22Rv1 (cell line): ENCODE data around the gene MRPS10.

Source experiments
- ZFX ChIP-seq: fragments of 450-650 bp; IDR thresholded peaks from 2 replicates; pipeline ENCODE4 v1.6.1; 2017; ENCODE audit warnings: antibody characterized with exemption, borderline replicate concordance
- TF ChIP-seq, protein P1 (sequence below): fragments of 450-650 bp; IDR thresholded peaks from 2 replicates; pipeline ENCODE4 v1.5.1; 2017; ENCODE audit warnings: mild to moderate bottlenecking

GRCh38 chr6:42190554-42191183, 27.0 kb downstream of the MRPS10 start:
- TF ChIP-seq, protein P1, sequence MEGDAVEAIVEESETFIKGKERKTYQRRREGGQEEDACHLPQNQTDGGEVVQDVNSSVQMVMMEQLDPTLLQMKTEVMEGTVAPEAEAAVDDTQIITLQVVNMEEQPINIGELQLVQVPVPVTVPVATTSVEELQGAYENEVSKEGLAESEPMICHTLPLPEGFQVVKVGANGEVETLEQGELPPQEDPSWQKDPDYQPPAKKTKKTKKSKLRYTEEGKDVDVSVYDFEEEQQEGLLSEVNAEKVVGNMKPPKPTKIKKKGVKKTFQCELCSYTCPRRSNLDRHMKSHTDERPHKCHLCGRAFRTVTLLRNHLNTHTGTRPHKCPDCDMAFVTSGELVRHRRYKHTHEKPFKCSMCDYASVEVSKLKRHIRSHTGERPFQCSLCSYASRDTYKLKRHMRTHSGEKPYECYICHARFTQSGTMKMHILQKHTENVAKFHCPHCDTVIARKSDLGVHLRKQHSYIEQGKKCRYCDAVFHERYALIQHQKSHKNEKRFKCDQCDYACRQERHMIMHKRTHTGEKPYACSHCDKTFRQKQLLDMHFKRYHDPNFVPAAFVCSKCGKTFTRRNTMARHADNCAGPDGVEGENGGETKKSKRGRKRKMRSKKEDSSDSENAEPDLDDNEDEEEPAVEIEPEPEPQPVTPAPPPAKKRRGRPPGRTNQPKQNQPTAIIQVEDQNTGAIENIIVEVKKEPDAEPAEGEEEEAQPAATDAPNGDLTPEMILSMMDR = no peak
- TF ChIP-seq ZFX = no peak
